ENCODE data around the gene SLC38A2.
"Not testable (repeated sequence)": the region's sequence is repeated elsewhere in the genome, so short reads cannot be mapped to it uniquely, and the experiment has no call there.

The SLC38A2 gene

GRCh38 chr12:46361667-46362034, 10.9 kb downstream of the SLC38A2 start:
- no peak for DNase-seq (ENCODE audit: low read depth, low spot score)

GRCh38 chr12:46360908-46361666, 11.5 kb downstream of the SLC38A2 start:
- DNase-seq (ENCODE audit: low read depth, low spot score): no peak

- no peak for DNase-seq (ENCODE audit: low read depth, low spot score)
Measured at GRCh38 chr12:46360370-46360769, 12.2 kb downstream of the SLC38A2 start.

- no peak for DNase-seq (ENCODE audit: low read depth, low spot score)
Measured at GRCh38 chr12:46359667-46360280, 12.8 kb downstream of the SLC38A2 start.

GRCh38 chr12:46358791-46359666, 13.5 kb downstream of the SLC38A2 start:
- no peak for DNase-seq (ENCODE audit: low read depth, low spot score)

GRCh38 chr12:46358325-46358700, 14.3 kb downstream of the SLC38A2 start:
- no peak for DNase-seq (ENCODE audit: low read depth, low spot score)

- peak; percentile 62 for DNase-seq (ENCODE audit: low read depth, low spot score)
Measured at GRCh38 chr12:46357438-46358324, 14.9 kb downstream of the SLC38A2 start.

GRCh38 chr12:46356655-46357437, 15.7 kb downstream of the SLC38A2 start:
- DNase-seq (ENCODE audit: low read depth, low spot score): no peak

GRCh38 chr12:46354802-46355199, 17.8 kb downstream of the SLC38A2 start:
- DNase-seq (ENCODE audit: low read depth, low spot score): no peak

- DNase-seq (ENCODE audit: low read depth, low spot score): no peak
Measured at GRCh38 chr12:46354111-46354801, 18.3 kb downstream of the SLC38A2 start.

GRCh38 chr12:46351886-46352650, 20.5 kb downstream of the SLC38A2 start:
- no peak for DNase-seq (ENCODE audit: low read depth, low spot score)

GRCh38 chr12:46351138-46351537, 21.4 kb downstream of the SLC38A2 start:
- DNase-seq (ENCODE audit: low read depth, low spot score): no peak

- no peak for DNase-seq (ENCODE audit: low read depth, low spot score)
Measured at GRCh38 chr12:46349253-46349652, 23.3 kb downstream of the SLC38A2 start.

GRCh38 chr12:46343118-46343852, 29.3 kb downstream of the SLC38A2 start:
- no peak for DNase-seq (ENCODE audit: low read depth, low spot score)

GRCh38 chr12:46342562-46343033, 30.0 kb downstream of the SLC38A2 start:
- no peak for DNase-seq (ENCODE audit: low read depth, low spot score)

- DNase-seq (ENCODE audit: low read depth, low spot score): no peak
Measured at GRCh38 chr12:46339051-46339450, 33.5 kb downstream of the SLC38A2 start.

GRCh38 chr12:46332260-46332659, 40.3 kb downstream of the SLC38A2 start:
- peak; percentile 20 for DNase-seq (ENCODE audit: low read depth, low spot score)

- DNase-seq (ENCODE audit: low read depth, low spot score): not testable (repeated sequence)
Measured at GRCh38 chr12:46325075-46325474, 47.5 kb downstream of the SLC38A2 start.
